ENCODE measurements around the gene DHRS3. TPM values are rescaled to one million over a fixed set of nuclear protein-coding genes. Genes with fewer than 3 reads are reported as not detected.
"Not testable (repeated sequence)": the region's sequence is repeated elsewhere in the genome, so short reads cannot be mapped to it uniquely, and the experiment has no call there.

DHRS3 gene
- total and polyA plus RNA-seq, 2 donors = 62.1 to 83.2 TPM

GRCh38 chr1:12540580-12541273 is 77.3 kb downstream of the DHRS3 start:
- H3K4me3 ChIP-seq (ENCODE audit: low read depth, low read length) = no peak overlapping the region

GRCh38 chr1:12539705-12540579 is 78.1 kb downstream of the DHRS3 start:
- Histone ChIP-seq H3K4me1 (ENCODE audit: insufficient read depth) (no peaks in the 10 kb centered on the region), H3K36me3 (ENCODE audit: insufficient read depth) (no peaks in the 10 kb centered on the region), H3K4me3 (ENCODE audit: low read depth, low read length) (no peak overlapping the region), H3K27ac (ENCODE audit: low read depth) (peak overlapping the region; percentile 89)
- WGBS = 19% methylated on average over 34 of the region's 34 CpGs
- DNase-seq (ENCODE audit: extremely low spot score) = no peak

More at GRCh38 chr1:12540580-12541273, 77.3 kb downstream of the DHRS3 start:
- no peak for DNase-seq (ENCODE audit: extremely low spot score)
- Histone ChIP-seq H3K27ac (ENCODE audit: low read depth) (peak overlapping the region; percentile 89), H3K4me1 (ENCODE audit: insufficient read depth) (no peaks in the 10 kb centered on the region), H3K36me3 (ENCODE audit: insufficient read depth) (no peaks in the 10 kb centered on the region)
- WGBS = 58% methylated on average over 17 of the region's 17 CpGs

DNA sequence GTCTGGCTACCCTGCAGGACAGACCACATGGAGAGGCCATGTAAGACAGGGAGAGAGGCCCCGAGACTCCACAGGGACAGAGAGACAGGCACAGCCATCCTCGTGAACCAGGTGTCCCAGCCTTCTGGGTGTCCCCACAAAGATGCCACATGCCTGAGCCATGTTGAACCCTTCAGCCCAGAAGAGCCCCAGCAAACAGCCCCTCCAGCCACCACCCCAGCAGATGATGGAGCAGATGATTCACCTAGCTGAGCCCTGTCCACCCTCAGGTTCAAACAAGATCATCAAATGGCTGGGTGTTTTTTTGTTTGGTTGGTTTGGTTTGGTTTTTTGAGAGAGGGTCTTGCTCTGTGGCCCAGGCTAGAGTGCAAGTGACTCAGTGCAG is 78.7 kb downstream of the DHRS3 start:
- DNase-seq (ENCODE audit: extremely low spot score) = no peak
- Histone ChIP-seq H3K4me3 (ENCODE audit: low read depth, low read length) (no peak overlapping the region), H3K4me1 (ENCODE audit: insufficient read depth) (no peaks in the 10 kb centered on the region), H3K36me3 (ENCODE audit: insufficient read depth) (no peaks in the 10 kb centered on the region), H3K27ac (ENCODE audit: low read depth) (peak overlapping the region; percentile 51)
- WGBS = 94% methylated on average over 2 of the region's 2 CpGs

DNA sequence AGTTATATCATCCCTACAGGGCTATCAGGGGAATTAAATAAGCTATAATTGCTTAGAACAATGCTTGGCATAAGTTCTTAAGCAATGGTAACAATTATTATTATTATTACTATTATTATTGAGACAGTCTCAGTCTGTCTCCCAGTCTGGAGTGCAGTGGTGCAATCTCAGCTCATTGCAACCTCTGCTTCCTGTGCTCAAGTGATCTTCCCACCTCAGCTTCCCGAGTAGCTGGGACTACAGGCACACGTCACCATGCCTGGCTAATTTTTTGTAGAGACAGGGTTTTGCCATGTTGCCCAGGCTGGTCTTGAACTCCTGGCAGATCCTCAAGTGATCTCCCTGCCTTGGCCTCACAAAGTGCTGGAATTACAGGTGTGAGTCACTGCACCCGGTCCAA is 79.5 kb downstream of the DHRS3 start:
- H3K27ac ChIP-seq (ENCODE audit: low read depth) = not testable (repeated sequence)

GRCh38 chr1:12537906-12538461 is 80.0 kb downstream of the DHRS3 start:
- Histone ChIP-seq H3K4me1 (ENCODE audit: insufficient read depth) (no peaks in the 10 kb centered on the region), H3K36me3 (ENCODE audit: insufficient read depth) (no peaks in the 10 kb centered on the region), H3K27ac (ENCODE audit: low read depth) (no peak overlapping the region), H3K4me3 (ENCODE audit: low read depth, low read length) (no peak overlapping the region)
- 88% methylated on average over 3 of the region's 3 CpGs for WGBS
- no peak for DNase-seq (ENCODE audit: extremely low spot score)

More for the DNA sequence above, 79.5 kb downstream of the DHRS3 start:
- WGBS = 84% methylated on average over 3 of the region's 3 CpGs
- DNase-seq (ENCODE audit: extremely low spot score); H3K4me1 ChIP-seq (ENCODE audit: insufficient read depth); H3K4me3 ChIP-seq (ENCODE audit: low read depth, low read length); H3K36me3 ChIP-seq (ENCODE audit: insufficient read depth): not testable (repeated sequence)

DNA sequence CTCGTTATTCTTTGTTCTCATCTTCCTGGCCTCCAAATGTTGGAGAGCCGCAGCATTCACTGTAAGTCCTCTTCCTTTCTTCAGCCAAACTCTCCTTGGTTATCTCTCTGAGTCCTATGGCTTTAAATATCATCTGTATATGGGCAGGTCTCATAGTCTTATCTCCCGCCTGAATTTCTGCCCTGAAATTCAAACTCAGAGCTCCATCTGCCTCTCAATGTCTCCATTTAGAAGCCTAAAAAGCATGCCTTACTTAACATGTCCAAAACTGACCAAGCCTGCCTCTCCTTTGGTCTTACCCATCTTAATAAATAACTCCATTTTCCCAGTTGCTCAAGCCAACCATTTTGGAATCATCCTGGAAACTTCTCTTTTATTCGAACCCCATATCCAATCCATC is 80.7 kb downstream of the DHRS3 start:
- no peak for DNase-seq (ENCODE audit: extremely low spot score)
- no peaks in the 10 kb centered on the region for H3K36me3 ChIP-seq (ENCODE audit: insufficient read depth)
- 89% methylated on average over 4 of the region's 4 CpGs for WGBS
- H3K27ac ChIP-seq (ENCODE audit: low read depth) = no peak overlapping the region
- no peaks in the 10 kb centered on the region for H3K4me1 ChIP-seq (ENCODE audit: insufficient read depth)
- H3K4me3 ChIP-seq (ENCODE audit: low read depth, low read length) = no peak overlapping the region

GRCh38 chr1:12536023-12536639 is 81.9 kb downstream of the DHRS3 start:
- H3K27ac ChIP-seq (ENCODE audit: low read depth) = no peak overlapping the region
- no peak for DNase-seq (ENCODE audit: extremely low spot score)
- no peaks in the 10 kb centered on the region for H3K36me3 ChIP-seq (ENCODE audit: insufficient read depth)
- H3K4me3 ChIP-seq (ENCODE audit: low read depth, low read length) = no peak overlapping the region
- WGBS = 94% methylated on average over 1 of the region's 1 CpG
- no peaks in the 10 kb centered on the region for H3K4me1 ChIP-seq (ENCODE audit: insufficient read depth)

DNA sequence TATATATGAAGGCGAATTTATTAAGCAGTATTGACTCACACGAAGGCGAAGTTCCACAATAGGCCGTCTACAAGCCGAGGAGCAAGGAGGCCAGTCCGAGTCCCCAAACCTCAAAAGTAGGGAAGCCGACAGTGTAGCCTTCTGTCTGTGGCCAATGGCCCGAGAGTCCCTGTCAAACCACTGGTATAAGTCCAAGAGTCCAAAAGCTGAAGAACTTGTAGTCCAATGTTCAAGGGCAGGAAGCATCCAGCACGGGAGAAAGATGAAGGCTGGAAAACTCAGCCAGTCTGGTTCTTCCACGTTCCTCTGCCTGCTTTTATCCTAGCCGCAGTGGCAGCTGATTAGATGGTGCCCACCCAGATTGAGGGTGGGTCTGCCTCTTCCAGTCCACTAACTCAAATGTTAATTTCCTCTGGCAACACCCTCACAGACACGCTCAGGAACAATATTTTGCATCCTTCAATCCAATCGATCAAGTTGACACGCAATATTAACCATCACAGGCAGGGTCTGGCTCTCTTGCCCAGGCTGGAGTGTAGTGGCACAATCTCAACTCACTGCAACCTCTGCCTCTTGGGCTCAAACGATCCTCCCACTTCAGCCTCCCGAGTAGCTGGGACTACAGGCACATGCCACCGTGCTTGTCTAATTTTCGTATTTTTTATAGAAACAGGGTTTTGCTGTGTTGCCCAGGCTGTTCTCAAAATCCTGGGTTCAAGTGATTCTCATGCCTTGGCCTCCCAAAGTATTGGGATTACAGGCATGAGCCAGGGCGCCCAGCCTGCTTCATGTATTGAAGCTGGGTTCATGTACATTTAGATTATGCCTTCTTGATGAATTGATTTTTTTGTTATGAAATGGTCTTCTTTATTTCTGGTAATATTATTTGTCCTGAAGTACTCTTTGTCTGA is 85.3 kb downstream of the DHRS3 start:
- DNase-seq (ENCODE audit: extremely low spot score) = no peak
- no peak overlapping the region for H3K4me3 ChIP-seq (ENCODE audit: low read depth, low read length)
- no peak overlapping the region for H3K27ac ChIP-seq (ENCODE audit: low read depth)
- no peaks in the 10 kb centered on the region for H3K36me3 ChIP-seq (ENCODE audit: insufficient read depth)
- peaks cover 5% of the 10 kb centered on the region for H3K4me1 ChIP-seq (ENCODE audit: insufficient read depth)
- WGBS = 97% methylated on average over 19 of the region's 19 CpGs

DNA sequence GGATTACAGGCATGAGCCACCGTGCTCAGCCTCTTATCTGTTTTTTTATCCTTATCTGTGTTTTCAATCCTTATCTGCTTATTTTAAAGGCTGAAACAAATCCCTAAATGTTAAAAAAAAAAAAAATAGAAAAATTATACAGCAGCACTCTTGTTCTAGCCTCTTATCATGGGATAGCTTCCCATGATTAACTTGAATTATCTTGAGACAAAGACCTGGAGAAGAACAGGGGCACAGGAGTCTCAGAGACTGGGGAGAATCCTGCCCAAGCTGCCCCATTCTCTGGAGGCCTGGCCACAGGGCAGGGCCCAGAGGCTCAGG is 86.9 kb downstream of the DHRS3 start:
- Histone ChIP-seq H3K27ac (ENCODE audit: low read depth) (peak overlapping the region; percentile 56), H3K4me3 (ENCODE audit: low read depth, low read length) (no peak overlapping the region), H3K36me3 (ENCODE audit: insufficient read depth) (no peaks in the 10 kb centered on the region), H3K4me1 (ENCODE audit: insufficient read depth) (peaks cover 5% of the 10 kb centered on the region)
- WGBS = 48% methylated on average over 1 of the region's 1 CpG
- DNase-seq (ENCODE audit: extremely low spot score) = no peak

GRCh38 chr1:12530462-12531178 is 87.4 kb downstream of the DHRS3 start:
- no peak for DNase-seq (ENCODE audit: extremely low spot score)
- Histone ChIP-seq H3K4me1 (ENCODE audit: insufficient read depth) (peaks cover 5% of the 10 kb centered on the region), H3K36me3 (ENCODE audit: insufficient read depth) (no peaks in the 10 kb centered on the region), H3K4me3 (ENCODE audit: low read depth, low read length) (no peak overlapping the region), H3K27ac (ENCODE audit: low read depth) (no peak overlapping the region)
- 79% methylated on average over 11 of the region's 11 CpGs for WGBS

DNA sequence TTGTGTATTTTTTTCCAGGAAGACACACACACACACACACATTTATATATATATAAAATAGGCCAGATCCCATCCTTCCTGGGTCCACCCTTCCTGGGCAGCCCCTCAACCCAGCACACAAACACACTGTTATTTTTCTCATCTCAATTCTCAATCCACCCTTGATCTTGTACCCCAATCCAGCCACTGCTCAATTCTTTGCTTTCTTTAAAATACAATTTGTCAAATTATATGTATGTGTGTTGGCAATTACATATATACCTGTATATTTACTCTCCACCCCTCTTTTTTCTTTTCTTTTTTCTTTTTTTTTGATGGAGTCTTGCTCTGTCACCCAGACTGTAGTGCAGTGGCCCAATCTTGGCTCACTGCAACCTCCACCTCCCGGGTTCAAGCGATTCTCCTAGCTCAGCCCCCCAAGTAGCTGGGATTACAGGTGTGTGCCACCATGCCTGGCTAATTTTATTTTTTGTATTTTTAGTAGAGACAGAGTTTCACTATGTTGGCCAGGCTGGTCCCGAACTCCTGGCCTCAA is 88.3 kb downstream of the DHRS3 start:
- Histone ChIP-seq H3K4me3 (ENCODE audit: low read depth, low read length) (no peak overlapping the region), H3K36me3 (ENCODE audit: insufficient read depth) (no peaks in the 10 kb centered on the region), H3K4me1 (ENCODE audit: insufficient read depth) (peaks cover 5% of the 10 kb centered on the region), H3K27ac (ENCODE audit: low read depth) (no peak overlapping the region)
- WGBS = 95% methylated on average over 3 of the region's 3 CpGs
- no peak for DNase-seq (ENCODE audit: extremely low spot score)
